PC-9 (cell line): ENCODE data around the gene CHRM3. TPM values are rescaled to one million over a fixed set of nuclear protein-coding genes. Genes with fewer than 3 reads are reported as not detected.
"Not testable (repeated sequence)": the region's sequence is repeated elsewhere in the genome, so short reads cannot be mapped to it uniquely, and the experiment has no call there.

Experiments
- BruUV-seq: library from RNA; stranded (reverse); fragments of 400-500 nt; replicated peaks from 2 replicates; lab custom pipeline; 2021; lab: Mats Ljungman, UMichigan
- CTCF ChIA-PET: fragments of 300-600 bp; sonication (Branson Sonifier 250); formaldehyde crosslinking; loops from one replicate; lab custom pipeline; 2022; ENCODE audit warnings: antibody characterized with exemption; lab: Charles Lee
- POLR2A ChIA-PET: fragments of 300-600 bp; sonication (Branson Sonifier 250); formaldehyde crosslinking; loops from one replicate; lab custom pipeline; 2022; ENCODE audit warnings: antibody characterized with exemption; ENCODE audit not compliant: unreplicated experiment; lab: Charles Lee
- DNase-seq, 2 experiments: peaks; one replicate each; pipeline versions ENCODE4 v3.0.0 to v3.0.0-alpha.2; 2015 to 2022; ENCODE audit warnings: mixed read lengths in 1 of 2
- H2AFZ ChIP-seq: fragments of 200-600 bp; sonication (generic); 2 replicates; pipeline ENCODE4 v1.8.1; 2017; ENCODE audit warnings: antibody characterized with exemption
- H3F3A ChIP-seq: fragments of 200-600 bp; sonication (generic); 2 replicates; pipeline ENCODE4 v1.8.1; 2017; ENCODE audit warnings: antibody characterized with exemption, mild to moderate bottlenecking, low read depth; ENCODE audit not compliant: insufficient read depth
- H3K27ac ChIP-seq: fragments of 200-600 bp; sonication (generic); 2 replicates; pipeline ENCODE4 v1.6.1; 2016; ENCODE audit warnings: mixed run types
- H3K27me3 ChIP-seq: fragments of 200-600 bp; sonication (generic); 2 replicates; pipeline ENCODE4 v1.6.1; 2016; ENCODE audit warnings: low read depth, mixed run types; ENCODE audit not compliant: insufficient read depth
- H3K36me3 ChIP-seq: fragments of 200-600 bp; sonication (generic); 2 replicates; pipeline ENCODE4 v1.6.1; 2016; ENCODE audit warnings: low read depth, mixed run types
- H3K4me1 ChIP-seq: fragments of 200-600 bp; sonication (generic); replicated peaks from 2 replicates; pipeline ENCODE4 v1.6.1; 2016; ENCODE audit warnings: mixed run types; ENCODE audit not compliant: insufficient read depth
- H3K4me2 ChIP-seq: fragments of 200-600 bp; sonication (generic); 2 replicates; pipeline ENCODE4 v1.6.1; 2017; ENCODE audit warnings: mixed run types
- H3K4me3 ChIP-seq: fragments of 200-600 bp; sonication (generic); 2 replicates; pipeline ENCODE4 v1.6.1; 2016; ENCODE audit warnings: mixed run types
- H3K79me2 ChIP-seq: fragments of 200-600 bp; sonication (generic); 2 replicates; pipeline ENCODE4 v1.6.1; 2017; ENCODE audit warnings: low read depth, mixed run types
- H3K9me2 ChIP-seq: fragments of 200-600 bp; sonication (generic); 2 replicates; pipeline ENCODE4 v1.8.1; 2017; ENCODE audit warnings: mild to moderate bottlenecking; ENCODE audit not compliant: insufficient read depth
- H3K9me3 ChIP-seq: fragments of 200-600 bp; sonication (generic); 2 replicates; pipeline ENCODE4 v1.8.1; 2016; ENCODE audit warnings: low read depth; ENCODE audit not compliant: insufficient read depth
- H4K20me1 ChIP-seq: fragments of 200-600 bp; sonication (generic); 2 replicates; pipeline ENCODE4 v1.8.1; 2017; ENCODE audit not compliant: insufficient read depth
- CTCF ChIP-seq: fragments of 200-600 bp; sonication (generic); conservative IDR thresholded peaks from 2 replicates; pipeline ENCODE4 v1.6.1; 2017; ENCODE audit warnings: mixed run types, antibody characterized with exemption, mild to moderate bottlenecking, moderate library complexity
- EZH2 ChIP-seq: fragments of 200-600 bp; sonication (generic); IDR thresholded peaks from 2 replicates; pipeline ENCODE4 v1.8.0; 2017; ENCODE audit warnings: antibody characterized with exemption, low read depth
- intact Hi-C: fragments of 100-400 bp; cut with micrococcal nuclease; formaldehyde crosslinking; loops from one replicate; pipeline ENCODE4 v1.10.0; 2022; ENCODE audit not compliant: unreplicated experiment
- total RNA-seq: library from RNA; stranded (reverse); gene quantifications from 2 replicates; pipeline ENCODE4 v1.2.3, GENCODE V29; 2021

Gene CHRM3
- total RNA-seq, 1 experiment from 2014 or later: 6.1 TPM

GRCh38 chr1:239363930-239364329, 22.4 kb upstream of the CHRM3 start:
- H3K9me3 ChIP-seq: no peaks in the 10 kb centered on the region
- no peaks in the 10 kb centered on the region for H3K4me1 ChIP-seq
- CTCF ChIA-PET: no interaction called here
- H3K9me2 ChIP-seq: peaks cover 6% of the 10 kb centered on the region; the same call in 1 of the 2 replicates
- H3F3A ChIP-seq: no peaks in the 10 kb centered on the region
- H3K27me3 ChIP-seq: 0 out of 2 replicates have a peak, but pooled peaks cover 4% of the 10 kb centered on the region
- no peak overlapping the region for H3K4me3 ChIP-seq
- H2AFZ ChIP-seq: no peak overlapping the region; the same call in 1 of the 2 replicates
- POLR2A ChIA-PET: no interaction called here
- no peak overlapping the region for H3K27ac ChIP-seq
- H3K4me2 ChIP-seq: no peak overlapping the region
- BruUV-seq: no TSS peak
- intact Hi-C loops: no loop called here
- H4K20me1 ChIP-seq: no peaks in the 10 kb centered on the region
- DNase-seq: no peak
- no peak for TF ChIP-seq CTCF
- no peak for TF ChIP-seq EZH2
- no peaks in the 10 kb centered on the region for H3K79me2 ChIP-seq
- no peaks in the 10 kb centered on the region for H3K36me3 ChIP-seq

DNA sequence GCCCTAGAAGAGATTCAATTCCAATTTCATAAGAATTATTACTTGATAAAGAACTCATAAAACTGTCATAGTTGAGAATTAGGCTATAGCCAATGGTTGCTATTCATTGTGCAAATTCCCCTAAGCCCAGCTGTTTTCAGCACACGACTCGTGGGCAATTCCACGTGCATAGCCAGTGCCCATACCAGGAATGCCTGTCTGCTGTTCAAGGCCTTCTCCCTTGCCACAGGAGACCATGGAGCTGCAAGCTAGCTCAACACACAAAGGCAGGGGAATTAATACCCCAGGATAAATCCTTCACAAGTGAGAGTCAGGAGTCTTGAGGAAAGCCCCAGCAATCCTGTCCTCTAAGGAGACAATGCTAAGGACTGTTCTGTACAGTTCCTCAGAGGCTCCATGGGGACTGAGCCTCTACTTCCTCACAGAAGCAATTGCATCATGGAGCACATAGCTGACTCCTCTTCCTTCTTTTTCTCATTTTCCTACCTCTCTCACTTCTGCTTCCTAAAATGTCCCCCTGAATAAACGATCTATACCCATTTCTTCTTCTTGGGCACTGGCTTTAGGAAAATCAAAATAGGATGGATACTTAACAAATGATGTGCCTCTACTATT, 19.1 kb upstream of the CHRM3 start:
- no peak overlapping the region for H3K4me3 ChIP-seq
- no peaks in the 10 kb centered on the region; the same call in 1 of the 2 replicates for H3K9me2 ChIP-seq
- no TSS peak for BruUV-seq
- TF ChIP-seq EZH2: no peak
- TF ChIP-seq CTCF: no peak
- H2AFZ ChIP-seq: no peak overlapping the region
- ChIA-PET POLR2A (no interaction called here), CTCF (no interaction called here)
- DNase-seq: no peak
- H3K4me1 ChIP-seq: no peaks in the 10 kb centered on the region
- no peak overlapping the region for H3K4me2 ChIP-seq
- intact Hi-C loops: no loop called here
- no peak overlapping the region for H3K27ac ChIP-seq
- H3F3A ChIP-seq: no peaks in the 10 kb centered on the region
- H3K27me3 ChIP-seq: 0 out of 2 replicates have a peak, but pooled peaks cover 4% of the 10 kb centered on the region
- no peaks in the 10 kb centered on the region for H3K9me3 ChIP-seq
- H3K79me2 ChIP-seq: no peaks in the 10 kb centered on the region
- no peaks in the 10 kb centered on the region for H4K20me1 ChIP-seq
- H3K36me3 ChIP-seq: no peaks in the 10 kb centered on the region

- H3K4me1 ChIP-seq: no peaks in the 10 kb centered on the region
- no peaks in the 10 kb centered on the region for H3K36me3 ChIP-seq
- intact Hi-C loops: no loop called here
- no peaks in the 10 kb centered on the region; the same call in 1 of the 2 replicates for H3K9me2 ChIP-seq
- H4K20me1 ChIP-seq: no peaks in the 10 kb centered on the region
- 0 out of 2 replicates have a peak, but pooled peaks cover 4% of the 10 kb centered on the region for H3K27me3 ChIP-seq
- H3K4me3 ChIP-seq: no peak overlapping the region
- H3K9me3 ChIP-seq: no peaks in the 10 kb centered on the region
- BruUV-seq: no TSS peak
- H3K79me2 ChIP-seq: no peaks in the 10 kb centered on the region
- no peak overlapping the region for H3K4me2 ChIP-seq
- H2AFZ ChIP-seq: no peak overlapping the region
- TF ChIP-seq EZH2 (no peak), CTCF (no peak)
- no peak for DNase-seq
- no peak overlapping the region for H3K27ac ChIP-seq
- ChIA-PET CTCF (no interaction called here), POLR2A (no interaction called here)
- H3F3A ChIP-seq: no peaks in the 10 kb centered on the region
Observed at GRCh38 chr1:239368436-239369109, 17.8 kb upstream of the CHRM3 start.

- intact Hi-C loops, CTCF ChIA-PET, H3K9me3 ChIP-seq, H2AFZ ChIP-seq, H3K9me2 ChIP-seq, H3K4me2 ChIP-seq, H3K4me1 ChIP-seq, H3K27ac ChIP-seq, H3K27me3 ChIP-seq, BruUV-seq, H4K20me1 ChIP-seq, POLR2A ChIA-PET, H3K36me3 ChIP-seq, DNase-seq, H3F3A ChIP-seq, H3K4me3 ChIP-seq, H3K79me2 ChIP-seq: not testable (repeated sequence)
Observed at GRCh38 chr1:239370869-239371268, 15.5 kb upstream of the CHRM3 start.
